HG03439 (cell line): ENCODE results near the gene LIN28B.

Experiments used
- ATAC-seq: cut with Tn5 transposase; IDR thresholded peaks from one replicate; pipeline ENCODE4 v1.9.1; 2021; ENCODE audit warnings: mild to moderate bottlenecking, moderate library complexity; ENCODE audit not compliant: unreplicated experiment

Gene LIN28B

DNA sequence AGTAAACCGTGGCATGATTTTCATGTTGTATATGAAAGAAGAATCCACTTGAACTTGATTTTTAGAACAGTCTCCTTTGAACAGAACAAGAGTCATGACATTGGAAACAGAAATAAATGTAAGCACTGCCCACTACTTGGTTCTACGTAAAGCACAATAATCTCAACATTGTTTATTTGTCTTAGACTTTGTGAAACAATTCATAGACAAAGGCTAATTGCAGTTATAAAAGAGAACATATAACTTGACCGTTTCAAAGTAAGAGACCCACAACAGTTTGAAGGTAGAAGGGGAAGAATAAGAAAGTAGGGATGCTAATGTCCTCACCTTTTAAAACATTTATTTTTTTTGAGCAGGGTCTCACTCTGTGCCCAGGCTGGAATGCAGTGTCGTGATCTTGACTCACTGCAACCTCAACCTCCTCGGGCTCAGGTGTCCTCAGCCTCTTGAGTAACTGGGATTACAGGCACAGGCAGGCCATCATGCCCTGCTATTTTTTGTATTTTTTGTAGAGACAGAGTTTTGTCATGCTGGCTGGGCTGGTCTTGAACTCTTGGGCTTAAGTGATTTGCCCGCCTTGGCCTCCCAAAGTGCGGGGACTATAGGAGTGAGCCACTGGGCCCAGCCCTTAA, 151.8 kb downstream of the LIN28B start:
- ATAC-seq = no peak

DNA sequence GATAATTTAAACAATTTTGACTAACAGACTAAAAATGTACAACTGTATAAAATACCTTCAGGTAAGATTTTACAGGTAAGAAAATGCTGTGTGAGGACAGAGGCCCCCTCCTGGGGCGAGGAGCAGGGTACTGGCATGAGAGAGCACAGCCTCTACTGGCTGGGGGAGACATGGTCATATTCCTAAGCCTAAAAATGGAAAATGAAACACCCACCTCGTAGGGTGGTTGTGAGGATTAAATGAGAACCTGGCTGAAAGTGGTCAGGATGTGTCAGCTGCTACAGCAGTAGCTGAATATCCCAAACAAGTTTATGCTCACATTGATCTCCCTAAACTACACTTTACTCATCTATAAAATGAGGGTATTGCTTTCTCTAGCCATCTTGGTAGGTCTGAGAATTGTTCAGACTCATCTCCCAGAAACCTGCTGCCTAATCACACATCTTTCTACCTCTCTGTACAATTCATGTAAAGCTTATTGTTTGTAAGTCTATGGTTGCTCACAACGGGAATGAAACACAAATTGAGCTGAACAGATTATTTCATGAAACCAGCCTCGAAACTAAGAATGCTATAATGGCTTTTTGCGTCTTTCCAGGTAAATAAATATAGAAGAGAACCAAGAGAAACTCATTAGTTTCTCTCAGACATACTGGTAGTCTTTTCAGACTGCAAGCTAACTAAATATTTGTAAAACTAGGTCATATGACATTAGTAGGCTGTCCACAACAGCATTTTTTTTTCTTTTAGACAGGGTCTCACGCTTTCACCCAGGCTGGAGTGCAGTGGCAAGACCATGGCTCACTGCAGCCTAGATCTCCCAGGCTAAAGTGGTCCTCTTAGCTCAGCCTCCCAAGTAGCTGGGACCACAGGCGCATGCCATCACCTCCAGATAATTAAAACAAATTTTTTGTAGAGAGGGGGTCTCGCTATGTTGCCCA, 153.3 kb downstream of the LIN28B start:
- no peak for ATAC-seq

DNA sequence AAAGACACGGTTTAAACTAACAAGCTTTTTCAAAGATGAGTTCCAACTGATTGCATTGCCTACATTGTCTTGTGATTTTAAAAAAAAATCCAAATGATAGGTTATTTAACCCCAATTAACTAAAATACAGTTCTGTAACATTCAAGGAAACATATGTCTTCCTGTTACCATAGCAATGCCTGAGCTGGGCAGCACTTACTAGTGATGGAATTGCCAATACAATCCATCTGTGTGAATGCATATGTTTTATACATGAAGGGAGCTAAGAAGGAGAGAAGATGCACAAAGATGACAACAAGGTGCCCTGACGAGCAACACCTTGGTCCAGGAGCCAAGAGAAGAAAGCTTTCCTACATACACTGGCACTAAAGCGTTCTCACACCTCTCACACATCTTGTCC, 154.2 kb downstream of the LIN28B start:
- no peak for ATAC-seq

DNA sequence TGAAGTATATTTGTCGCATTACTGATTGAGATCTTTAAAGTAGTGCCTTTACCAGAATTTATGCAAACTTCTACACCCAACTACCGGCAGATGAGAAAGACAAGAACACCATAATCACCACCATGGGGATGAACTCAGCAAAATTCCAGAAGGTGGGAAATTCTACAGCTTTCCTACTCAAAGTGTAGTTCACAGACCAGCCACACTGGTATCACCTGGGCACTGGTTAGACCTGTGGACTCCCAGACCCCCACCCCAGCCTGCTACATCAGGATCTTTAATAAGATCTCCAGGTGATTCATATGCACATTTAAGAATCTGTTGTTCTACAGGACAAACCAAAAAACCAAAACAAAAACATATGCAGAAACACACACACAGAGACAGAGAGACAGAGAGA, 155.0 kb downstream of the LIN28B start:
- no peak for ATAC-seq

DNA sequence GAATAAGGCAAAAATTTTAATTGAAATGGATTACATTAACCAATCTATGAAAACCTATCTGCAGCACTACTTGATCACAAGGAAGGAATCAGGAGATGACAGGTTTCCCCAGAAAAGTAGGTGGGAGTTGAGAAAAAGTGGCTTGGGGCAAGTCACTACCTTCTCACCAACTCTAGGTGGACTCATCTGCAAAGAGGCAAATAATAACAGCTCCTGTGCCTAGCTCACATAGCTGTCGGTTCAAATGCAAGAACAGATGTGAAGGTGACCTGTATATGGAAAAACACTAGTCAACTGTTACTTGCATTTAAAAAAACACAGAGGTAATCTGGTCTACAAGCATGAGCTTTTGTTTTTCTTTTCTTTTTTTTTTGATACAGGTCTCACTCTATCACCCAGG, 155.7 kb downstream of the LIN28B start:
- ATAC-seq = no peak

GRCh38 chr6:105113422-105113821, 156.5 kb downstream of the LIN28B start:
- ATAC-seq = no peak

- no peak for ATAC-seq
Measured at GRCh38 chr6:105116150-105116549, 159.2 kb downstream of the LIN28B start.

GRCh38 chr6:105120570-105120969, 163.7 kb downstream of the LIN28B start:
- ATAC-seq = no peak

GRCh38 chr6:105121981-105122380, 165.1 kb downstream of the LIN28B start:
- ATAC-seq = no peak

GRCh38 chr6:105122717-105123116, 165.8 kb downstream of the LIN28B start:
- ATAC-seq = no peak
